Gastroesophageal sphincter (tissue), 4 donors: ENCODE measurements around the gene GRID1. TPM values are rescaled to one million over a fixed set of nuclear protein-coding genes. Genes with fewer than 3 reads are reported as not detected.

Experiments
- ATAC-seq: fragments of 150-250 bp; one replicate; pipeline ENCODE4 v1.9.1; 2016; ENCODE audit warnings: mild to moderate bottlenecking, moderate library complexity
- H3K27ac ChIP-seq, 4 donors: fragments of 200-600 bp; sonication (generic) in 3 of 4; 1 replicate in 3 of 4; 2 replicates in 1 of 4; pipeline ENCODE4 v1.5.1; 2016 to 2019
- H3K27me3 ChIP-seq: fragments of 200-600 bp; sonication (generic); one replicate; pipeline ENCODE4 v1.5.1; 2019
- H3K36me3 ChIP-seq, 2 donors: fragments of 200-600 bp; sonication (generic); one replicate each; pipeline ENCODE4 v1.5.1; 2019; ENCODE audit warnings: control low read depth in 1 of 2
- H3K4me1 ChIP-seq, 3 donors: fragments of 200-600 bp; sonication (generic); 1 replicate in 2 of 3; 2 replicates in 1 of 3; pipeline ENCODE4 v1.5.1; 2016 to 2019; ENCODE audit warnings: control low read depth in 2 of 3
- H3K4me3 ChIP-seq, 2 donors: fragments of 200-600 bp; sonication (generic); one replicate each; pipeline ENCODE4 v1.5.1; 2019; ENCODE audit warnings: mild to moderate bottlenecking in 1 of 2, moderate library complexity in 1 of 2
- H3K9me3 ChIP-seq, 3 donors: fragments of 200-600 bp; sonication (generic); one replicate each; pipeline ENCODE4 v1.5.1; 2017 to 2019; ENCODE audit warnings: control low read depth in 2 of 3
- EP300 ChIP-seq: sonication (generic); formaldehyde crosslinking; IDR thresholded peaks from one replicate; pipeline ENCODE4 v1.6.1; 2017; ENCODE audit warnings: antibody characterized with exemption, mild to moderate bottlenecking
- POLR2A ChIP-seq, 2 donors: fragments of 450-650 bp; IDR thresholded peaks; one replicate each; pipeline ENCODE4 v1.6.1; 2017; ENCODE audit warnings: antibody characterized with exemption in 2 of 2, mild to moderate bottlenecking in 2 of 2, moderate library complexity in 1 of 2
- POLR2AphosphoS5 ChIP-seq: sonication (generic); formaldehyde crosslinking; IDR thresholded peaks from one replicate; pipeline ENCODE4 v1.6.1; 2017; ENCODE audit warnings: antibody characterized with exemption
- WGBS, 2 donors: methylation state at CpG; one replicate each; pipeline ENCODE4 v1.1.5; 2018; ENCODE audit warnings: low coverage in 1 of 2; 5-methylcytosine and 5-hydroxymethylcytosine counted together
- total RNA-seq, 4 donors: library from RNA; depleted of rRNA; stranded (reverse); fragments of >200 nt; gene quantifications; one replicate each; pipeline ENCODE4 v1.1.0, GENCODE V29; 2016
- TF ChIP-seq, protein P1 (sequence below), 4 experiments: fragments of 200-600 bp in 2 of 4; fragments of 450-650 bp in 2 of 4; sonication (generic) in 1 of 4; IDR thresholded peaks; one replicate each; pipeline ENCODE4 v1.5.1; 2017 to 2019; ENCODE audit warnings: antibody characterized with exemption in 4 of 4, mild to moderate bottlenecking in 2 of 4, moderate library complexity in 2 of 4

GRID1 gene
- total RNA-seq, 4 donors from 2014 or later, result 1.2 to 2.7 (median 1.7) TPM

- WGBS, 2 donors, result 94 to 97% methylated on average over 3 of the region's 3 CpGs
- Histone ChIP-seq H3K9me3 (peaks cover 0 to 4% (median 0%) of the 10 kb centered on the region in 3 donors), H3K36me3 (no peaks in the 10 kb centered on the region), H3K27ac (no peak overlapping the region), H3K4me1 (no peaks in the 10 kb centered on the region), H3K27me3 (no peaks in the 10 kb centered on the region), H3K4me3 (no peak overlapping the region)
- TF ChIP-seq EP300 (no peak), POLR2AphosphoS5 (no peak), POLR2A (IDR thresholded peaks at IDR 0.05) (no peak)
- TF ChIP-seq, protein P1, sequence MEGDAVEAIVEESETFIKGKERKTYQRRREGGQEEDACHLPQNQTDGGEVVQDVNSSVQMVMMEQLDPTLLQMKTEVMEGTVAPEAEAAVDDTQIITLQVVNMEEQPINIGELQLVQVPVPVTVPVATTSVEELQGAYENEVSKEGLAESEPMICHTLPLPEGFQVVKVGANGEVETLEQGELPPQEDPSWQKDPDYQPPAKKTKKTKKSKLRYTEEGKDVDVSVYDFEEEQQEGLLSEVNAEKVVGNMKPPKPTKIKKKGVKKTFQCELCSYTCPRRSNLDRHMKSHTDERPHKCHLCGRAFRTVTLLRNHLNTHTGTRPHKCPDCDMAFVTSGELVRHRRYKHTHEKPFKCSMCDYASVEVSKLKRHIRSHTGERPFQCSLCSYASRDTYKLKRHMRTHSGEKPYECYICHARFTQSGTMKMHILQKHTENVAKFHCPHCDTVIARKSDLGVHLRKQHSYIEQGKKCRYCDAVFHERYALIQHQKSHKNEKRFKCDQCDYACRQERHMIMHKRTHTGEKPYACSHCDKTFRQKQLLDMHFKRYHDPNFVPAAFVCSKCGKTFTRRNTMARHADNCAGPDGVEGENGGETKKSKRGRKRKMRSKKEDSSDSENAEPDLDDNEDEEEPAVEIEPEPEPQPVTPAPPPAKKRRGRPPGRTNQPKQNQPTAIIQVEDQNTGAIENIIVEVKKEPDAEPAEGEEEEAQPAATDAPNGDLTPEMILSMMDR (IDR thresholded peaks at IDR 0.05), result no peak
- ATAC-seq, result no peak
Observed at GRCh38 chr10:85997544-85997943, 369.1 kb downstream of the GRID1 start.

DNA sequence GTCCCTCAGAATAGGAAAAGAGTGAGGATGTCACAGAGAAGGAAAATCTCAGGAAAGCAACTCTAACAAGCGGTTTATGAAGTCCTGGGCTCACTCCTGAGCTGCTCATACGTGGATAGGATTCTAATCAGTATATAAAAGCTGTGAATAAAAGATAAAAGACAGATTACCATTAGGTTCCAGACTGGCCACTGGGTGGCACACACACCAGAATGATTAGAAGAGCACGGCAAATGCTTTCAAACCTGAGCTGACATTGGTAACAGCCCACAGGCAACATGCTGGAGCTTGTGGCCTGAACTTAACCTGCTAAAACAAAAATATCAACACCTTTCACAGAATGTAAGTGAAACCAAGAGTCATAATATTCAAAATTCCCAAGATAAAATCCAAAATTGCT lies 370.8 kb downstream of the GRID1 start:
- H3K9me3 ChIP-seq, result peaks cover 0 to 4% (median 0%) of the 10 kb centered on the region in 3 donors
- no peaks in the 10 kb centered on the region for H3K36me3 ChIP-seq
- H3K27me3 ChIP-seq, result no peaks in the 10 kb centered on the region
- 33 to 41% methylated on average over 1 to 3 of the region's 3 CpGs for whole genome bisulfite sequencing, 2 donors
- H3K4me3 ChIP-seq, result no peak overlapping the region
- H3K4me1 ChIP-seq, result no peaks in the 10 kb centered on the region
- TF ChIP-seq POLR2AphosphoS5 (no peak), POLR2A (IDR thresholded peaks at IDR 0.05) (no peak), EP300 (no peak)
- TF ChIP-seq, protein P1 (IDR thresholded peaks at IDR 0.05), result no peak
- H3K27ac ChIP-seq, result no peak overlapping the region
- ATAC-seq, result no peak

- Histone ChIP-seq H3K27ac (no peak overlapping the region), H3K4me3 (no peak overlapping the region), H3K36me3 (no peaks in the 10 kb centered on the region), H3K27me3 (peaks cover 2% of the 10 kb centered on the region), H3K4me1 (no peaks in the 10 kb centered on the region), H3K9me3 (peaks cover 0 to 4% (median 0%) of the 10 kb centered on the region in 3 donors)
- 59 to 64% methylated on average over 3 to 4 of the region's 6 CpGs for WGBS, 2 donors
- ATAC-seq, result no peak
- no peak for TF ChIP-seq EP300
- no peak for TF ChIP-seq POLR2AphosphoS5
- TF ChIP-seq, protein P1 (IDR thresholded peaks at IDR 0.05), result no peak
- TF ChIP-seq POLR2A (IDR thresholded peaks at IDR 0.05), result no peak
Observed at GRCh38 chr10:85993840-85994507, 372.6 kb downstream of the GRID1 start.

DNA sequence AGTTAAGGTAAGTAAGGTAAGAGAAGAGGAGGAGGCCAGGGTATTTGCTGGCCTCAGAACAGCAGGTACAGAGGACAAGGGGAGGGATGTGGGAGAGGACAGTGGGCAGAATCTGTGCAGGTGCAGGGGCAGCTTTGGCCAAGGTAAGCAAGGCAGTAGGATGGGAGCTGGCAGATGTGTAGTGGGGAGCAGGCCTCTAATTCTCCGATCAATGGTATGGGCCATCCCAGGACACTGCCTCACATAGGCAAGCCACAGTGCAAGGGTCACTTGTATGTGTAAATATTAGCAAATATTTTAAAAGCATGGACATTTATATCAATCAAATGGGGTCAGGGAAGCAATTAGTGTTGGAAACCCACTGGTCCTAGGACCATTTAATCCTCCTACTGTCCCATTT lies 373.5 kb downstream of the GRID1 start:
- no peaks in the 10 kb centered on the region for H3K36me3 ChIP-seq
- peaks cover 7% of the 10 kb centered on the region for H3K27me3 ChIP-seq
- no peak overlapping the region for H3K4me3 ChIP-seq
- no peak for ATAC-seq
- no peak overlapping the region for H3K27ac ChIP-seq
- H3K4me1 ChIP-seq, result no peaks in the 10 kb centered on the region
- 75 to 100% methylated on average over 1 of the region's 1 CpG for WGBS, 2 donors
- peaks cover 0 to 3% (median 0%) of the 10 kb centered on the region in 3 donors for H3K9me3 ChIP-seq
- TF ChIP-seq POLR2AphosphoS5 (no peak), EP300 (no peak), POLR2A (IDR thresholded peaks at IDR 0.05) (no peak)
- TF ChIP-seq, protein P1 (IDR thresholded peaks at IDR 0.05), result no peak

DNA sequence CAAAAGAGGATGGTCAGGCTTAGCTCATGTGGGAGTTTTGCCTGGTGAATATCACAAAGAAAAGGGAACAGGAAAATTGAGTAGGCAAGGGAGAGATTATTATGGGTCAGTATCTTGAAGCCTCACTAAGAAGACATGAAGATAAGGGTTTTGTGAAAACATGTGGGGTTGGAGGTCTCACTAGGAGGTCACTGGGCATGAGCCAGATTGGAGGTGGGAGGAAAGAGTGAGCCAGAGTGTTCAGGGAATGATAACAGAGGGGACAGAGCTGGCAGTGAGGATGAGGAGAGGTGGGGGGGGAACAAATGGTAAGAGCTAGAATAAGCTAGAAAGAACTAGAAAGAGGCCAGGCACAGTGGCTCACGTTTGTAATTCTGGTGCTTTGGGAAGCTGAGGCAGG lies 374.3 kb downstream of the GRID1 start:
- no peak for ATAC-seq
- Histone ChIP-seq H3K4me1 (no peaks in the 10 kb centered on the region), H3K4me3 (no peak overlapping the region), H3K27ac (no peak overlapping the region), H3K9me3 (no peaks in the 10 kb centered on the region), H3K27me3 (peaks cover 7% of the 10 kb centered on the region), H3K36me3 (no peaks in the 10 kb centered on the region)
- WGBS, 2 donors, result 70% methylated on average over 1 of the region's 1 CpG; no CpG with 5 or more reads in 1 of the 2 donors
- TF ChIP-seq EP300, result no peak
